IMR-90 (cell line): ENCODE measurements around the gene MAGI2. TPM values are rescaled to one million over a fixed set of nuclear protein-coding genes. Genes with fewer than 3 reads are reported as not detected.

ENCODE experiments used
- ATAC-seq: fragments of 200-7000 bp; cut with Tn5 transposase; 2 replicates; pipeline ENCODE4 v1.9.1; 2020; ENCODE audit warnings: low read depth, mild to moderate bottlenecking, moderate library complexity
- BruUV-seq: library from RNA; stranded (reverse); fragments of 400-500 nt; replicated peaks from 2 replicates; lab custom pipeline; 2021; lab: Mats Ljungman, UMichigan
- CTCF ChIA-PET: fragments of 300-600 bp; formaldehyde crosslinking; extraction: SDS; loops from one replicate; lab custom pipeline; 2021; ENCODE audit warnings: antibody characterized with exemption; lab: Yijun Ruan, JAX
- POLR2A ChIA-PET: fragments of 300-600 bp; sonication (Branson Sonifier 250); formaldehyde crosslinking; loops from one replicate; lab custom pipeline; 2022; ENCODE audit warnings: antibody characterized with exemption; ENCODE audit not compliant: unreplicated experiment; lab: Charles Lee
- DNase-seq: peaks from one replicate; pipeline ENCODE4 v3.0.0; 2013
- H2AFZ ChIP-seq: replicated peaks from 2 replicates; pipeline ENCODE3; 2013; ENCODE audit warnings: low read length, mild to moderate bottlenecking; ENCODE audit not compliant: poor library complexity
- H2AK5ac ChIP-seq: 2 replicates; pipeline ENCODE4 v1.6.1; 2013; ENCODE audit warnings: low read depth, low read length, inconsistent platforms
- H2AK9ac ChIP-seq: replicated peaks from 2 replicates; pipeline ENCODE3; 2013; ENCODE audit warnings: mild to moderate bottlenecking, low read depth, low read length, moderate library complexity; ENCODE audit not compliant: poor library complexity
- H2BK120ac ChIP-seq: 2 replicates; pipeline ENCODE4 v1.6.1; 2013; ENCODE audit warnings: low read depth, low read length, inconsistent platforms
- H2BK15ac ChIP-seq: 3 replicates; pipeline ENCODE4 v1.6.1; 2013; ENCODE audit warnings: low read depth, low read length, inconsistent platforms
- H2BK20ac ChIP-seq: 2 replicates; pipeline ENCODE4 v1.6.1; 2013; ENCODE audit warnings: low read depth, mild to moderate bottlenecking, inconsistent platforms, low read length, moderate library complexity
- H2BK5ac ChIP-seq: 2 replicates; pipeline ENCODE4 v1.6.1; 2013; ENCODE audit warnings: mild to moderate bottlenecking, low read depth, low read length, inconsistent platforms; ENCODE audit not compliant: poor library complexity, severe bottlenecking
- H3K14ac ChIP-seq: replicated peaks from 2 replicates; pipeline ENCODE4 v1.6.1; 2013; ENCODE audit warnings: low read depth, low read length, inconsistent platforms
- H3K18ac ChIP-seq: 2 replicates; pipeline ENCODE4 v1.6.1; 2013; ENCODE audit warnings: low read depth, low read length, control low read depth
- H3K23ac ChIP-seq: 2 replicates; pipeline ENCODE4 v1.6.1; 2013; ENCODE audit warnings: low read depth, low read length, inconsistent platforms
- H3K27ac ChIP-seq: 2 replicates; pipeline ENCODE4 v1.5.1; 2013; ENCODE audit warnings: mild to moderate bottlenecking, control low read depth, low read length; ENCODE audit not compliant: insufficient read depth
- H3K27me3 ChIP-seq: 2 replicates; pipeline ENCODE4 v1.6.1; 2013; ENCODE audit warnings: low read length; ENCODE audit not compliant: control insufficient read depth, insufficient read depth
- H3K36me3 ChIP-seq: 2 replicates; pipeline ENCODE4 v1.6.1; 2013; ENCODE audit warnings: low read length, mixed read lengths; ENCODE audit not compliant: control insufficient read depth, insufficient read depth
- H3K4ac ChIP-seq: 2 replicates; pipeline ENCODE4 v1.6.1; 2013; ENCODE audit warnings: low read depth, low read length, inconsistent platforms
- H3K4me1 ChIP-seq: 2 replicates; pipeline ENCODE4 v1.6.1; 2013; ENCODE audit warnings: low read length, mixed read lengths; ENCODE audit not compliant: control insufficient read depth, insufficient read depth
- H3K4me2 ChIP-seq: 2 replicates; pipeline ENCODE4 v1.6.1; 2013; ENCODE audit warnings: low read depth, mild to moderate bottlenecking, control low read depth, low read length, moderate library complexity
- H3K4me3 ChIP-seq: 2 replicates; pipeline ENCODE4 v1.5.1; 2013; ENCODE audit warnings: low read depth, mild to moderate bottlenecking, control low read depth, low read length, moderate library complexity; ENCODE audit not compliant: insufficient read depth
- H3K56ac ChIP-seq: 2 replicates; pipeline ENCODE4 v1.6.1; 2013; ENCODE audit warnings: low read length, inconsistent platforms; ENCODE audit not compliant: insufficient read depth; ENCODE audit errors: extremely low read depth
- H3K79me1 ChIP-seq, 2 experiments: 2 replicates each; pipeline ENCODE4 v1.6.1; 2013; ENCODE audit warnings: low read length in 2 of 2, inconsistent platforms in 1 of 2, low read depth in 1 of 2
- H3K9ac ChIP-seq: 2 replicates; pipeline ENCODE4 v1.6.1; 2013; ENCODE audit warnings: low read depth, low read length, control low read depth
- H3K9me1 ChIP-seq: 2 replicates; pipeline ENCODE4 v1.6.1; 2013; ENCODE audit warnings: low read length, inconsistent platforms; ENCODE audit not compliant: insufficient read depth
- H3K9me3 ChIP-seq: 2 replicates; pipeline ENCODE4 v1.6.1; 2013; ENCODE audit warnings: low read length; ENCODE audit not compliant: control insufficient read depth, insufficient read depth
- H4K20me1 ChIP-seq: 2 replicates; pipeline ENCODE4 v1.6.1; 2013; ENCODE audit warnings: low read length, inconsistent platforms; ENCODE audit not compliant: insufficient read depth
- H4K5ac ChIP-seq: 2 replicates; pipeline ENCODE4 v1.6.1; 2013; ENCODE audit warnings: mild to moderate bottlenecking, low read depth, low read length, control low read depth
- H4K8ac ChIP-seq, 2 experiments: 2 replicates each; pipeline ENCODE4 v1.6.1; 2013; ENCODE audit warnings: low read depth in 2 of 2, low read length in 2 of 2, control low read depth in 1 of 2, inconsistent platforms in 1 of 2
- H4K91ac ChIP-seq: 2 replicates; pipeline ENCODE4 v1.6.1; 2013; ENCODE audit warnings: low read depth, low read length, inconsistent platforms; ENCODE audit not compliant: insufficient read depth
- BHLHE40 ChIP-seq: fragments of 150-350 bp; IDR thresholded peaks from 2 replicates; pipeline ENCODE4 v1.6.1; 2016; ENCODE audit warnings: mild to moderate bottlenecking, low read depth, low read length
- CEBPB ChIP-seq: IDR thresholded peaks from 2 replicates; pipeline ENCODE4 v1.6.1; 2012; ENCODE audit warnings: low read depth, low read length, improper control_type of control experiment
- CHD1 ChIP-seq: IDR thresholded peaks from 2 replicates; pipeline ENCODE4 v1.6.1; 2012; ENCODE audit warnings: low read depth, low read length, improper control_type of control experiment
- ELK1 ChIP-seq: fragments of 150-350 bp; IDR thresholded peaks from 2 replicates; pipeline ENCODE4 v1.6.1; 2016; ENCODE audit warnings: low read depth, mild to moderate bottlenecking, low read length, moderate library complexity, borderline replicate concordance
- FOS ChIP-seq: fragments of 150-350 bp; IDR thresholded peaks from 2 replicates; pipeline ENCODE4 v1.6.1; 2016; ENCODE audit warnings: low read depth, low read length
- MAFK ChIP-seq: IDR thresholded peaks from 2 replicates; pipeline ENCODE4 v1.6.1; 2012; ENCODE audit warnings: low read depth, low read length, improper control_type of control experiment
- MAZ ChIP-seq: IDR thresholded peaks from 2 replicates; pipeline ENCODE4 v1.6.1; 2012; ENCODE audit warnings: low read depth, mild to moderate bottlenecking, low read length, improper control_type of control experiment, moderate library complexity, borderline replicate concordance
- MXI1 ChIP-seq: IDR thresholded peaks from 2 replicates; pipeline ENCODE4 v1.6.1; 2012; ENCODE audit warnings: low read depth, mild to moderate bottlenecking, low read length, moderate library complexity, borderline replicate concordance
- NFE2L2 ChIP-seq: fragments of 150-350 bp; IDR thresholded peaks from 2 replicates; pipeline ENCODE4 v1.6.1; 2016; ENCODE audit warnings: low read depth, mild to moderate bottlenecking, low read length
- POLR2A ChIP-seq: IDR thresholded peaks from 2 replicates; pipeline ENCODE4 v1.6.1; 2012; ENCODE audit warnings: mild to moderate bottlenecking, low read depth, low read length
- RAD21 ChIP-seq: IDR thresholded peaks from 2 replicates; pipeline ENCODE4 v1.6.1; 2012; ENCODE audit warnings: low read length, improper control_type of control experiment
- RCOR1 ChIP-seq: IDR thresholded peaks from 2 replicates; pipeline ENCODE4 v1.6.1; 2012; ENCODE audit warnings: mild to moderate bottlenecking, low read length, improper control_type of control experiment; ENCODE audit not compliant: insufficient replicate concordance
- RFX5 ChIP-seq: IDR thresholded peaks from 2 replicates; pipeline ENCODE4 v1.8.0; 2012; ENCODE audit warnings: low read depth, mild to moderate bottlenecking, low read length, moderate library complexity
- SMC3 ChIP-seq: fragments of 150-350 bp; IDR thresholded peaks from 2 replicates; pipeline ENCODE4 v1.6.1; 2016; ENCODE audit warnings: low read depth, mild to moderate bottlenecking, antibody characterized with exemption, low read length, moderate library complexity
- WGBS, 2 experiments: methylation state at CpG; one replicate each; pipeline versions ENCODE4 v1.1.5 to v1.1.7; 2013; ENCODE audit warnings: missing lambda C conversion rate in 2 of 2; ENCODE audit not compliant: insufficient read length in 1 of 2; ENCODE audit errors: extremely low coverage in 2 of 2; 5-methylcytosine and 5-hydroxymethylcytosine counted together
- dilution Hi-C: fragments of 300-500 bp; cut with HindIII; formaldehyde crosslinking; loops from one replicate; pipeline ENCODE4 v1.14.3; 2018; ENCODE audit warnings: low sequenced_read_pairs; ENCODE audit not compliant: unreplicated experiment
- in situ Hi-C: fragments of 300-500 bp; cut with MboI; formaldehyde crosslinking; loops from 3 replicates; pipeline ENCODE4 v1.14.3; 2019; ENCODE audit warnings: low sequenced_read_pairs, inconsistent platforms, mixed read lengths
- intact Hi-C: fragments of 100-400 bp; cut with micrococcal nuclease; formaldehyde crosslinking; loops from 2 replicates; pipeline ENCODE4 v1.10.0; 2022
- polyA plus RNA-seq, 3 experiments: library from polyadenylated mRNA; depleted of rRNA; stranded (reverse); fragments of >200 nt; gene quantifications; 2 replicates each; pipeline ENCODE4 v1.2.3, GENCODE V29; 2012; ENCODE audit warnings: low replicate concordance in 1 of 3
- total RNA-seq: library from RNA; depleted of rRNA; stranded (reverse); fragments of >200 nt; gene quantifications from 2 replicates; pipeline ENCODE4 v1.2.3, GENCODE V29; 2012
- TF ChIP-seq, protein P1 (sequence below): fragments of 150-350 bp; IDR thresholded peaks from 2 replicates; pipeline ENCODE4 v1.6.1; 2017; ENCODE audit warnings: mild to moderate bottlenecking, antibody characterized with exemption, low read length, low read depth
- TF ChIP-seq, protein P2 (sequence below): conservative IDR thresholded peaks from 2 replicates; pipeline ENCODE4 v1.5.1; 2012; ENCODE audit warnings: mild to moderate bottlenecking, low read depth, low read length, improper control_type of control experiment

The MAGI2 gene
- total and polyA plus RNA-seq, 2 of the 4 experiments (the other 2 are of a cell fraction): 2.5 to 17.9 TPM

DNA sequence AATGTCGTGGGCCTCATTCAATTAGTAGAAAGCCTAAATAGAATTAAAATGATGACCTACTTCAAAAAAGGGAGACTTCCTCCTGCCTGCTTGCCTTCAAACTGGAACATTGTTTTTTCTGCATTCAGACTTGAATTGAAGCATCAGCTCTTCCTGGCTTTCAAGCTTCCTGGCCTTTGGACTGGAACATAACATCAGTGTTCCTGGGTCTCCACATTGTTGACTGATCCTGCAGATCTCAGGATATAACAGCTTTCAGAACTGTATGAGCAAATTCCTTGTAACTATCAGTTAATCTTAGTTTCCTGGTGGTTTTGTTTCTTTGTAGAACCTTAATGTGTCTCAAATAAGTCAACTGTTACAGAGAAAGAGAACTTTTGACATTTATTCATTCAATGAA, 18.6 kb downstream of the MAGI2 start:
- no peak overlapping the region for H3K4me3 ChIP-seq
- POLR2A ChIA-PET: no interaction called here
- in situ Hi-C loops: no loop called here

More for the DNA sequence above, 18.6 kb downstream of the MAGI2 start:
- Histone ChIP-seq H3K56ac (no peak overlapping the region), H2BK5ac (peak overlapping the region; percentile 78), H3K36me3 (no peaks in the 10 kb centered on the region), H3K14ac (no peak overlapping the region; the same call in 1 of the 2 replicates), H4K91ac (0 out of 2 replicates have a peak overlapping the region, but pooled peaks have one; percentile 38), H3K18ac (peak overlapping the region; percentile 60; the same call in 1 of the 2 replicates), H3K9me3 (no peaks in the 10 kb centered on the region), H2BK15ac (0 out of 3 replicates have a peak overlapping the region, but pooled peaks have one; percentile 42), H2AK5ac (peak overlapping the region; percentile 29; the same call in 1 of the 2 replicates), H3K23ac (no peak overlapping the region), H2BK120ac (peak overlapping the region; percentile 30; the same call in 1 of the 2 replicates), H3K27ac (no peak overlapping the region), H4K20me1 (no peaks in the 10 kb centered on the region), H2AFZ (no peak overlapping the region), H3K27me3 (no peaks in the 10 kb centered on the region), H4K8ac (peak overlapping the region in 1 of 2 experiments; percentile 69; a peak in 2 of 4 replicates), H3K9me1 (0 out of 2 replicates have a peak, but pooled peaks cover 3% of the 10 kb centered on the region), H4K5ac (peak overlapping the region; percentile 46; the same call in 1 of the 2 replicates), H3K4ac (peak overlapping the region; percentile 64; the same call in 1 of the 2 replicates), H3K79me1 (peaks cover 35 to 46% of the 10 kb centered on the region in 2 experiments), H3K9ac (no peak overlapping the region), H2BK20ac (0 out of 2 replicates have a peak overlapping the region, but pooled peaks have one; percentile 21), H3K4me1 (peaks cover 2% of the 10 kb centered on the region; the same call in 1 of the 2 replicates), H2AK9ac (no peak overlapping the region), H3K4me2 (no peak overlapping the region)
- TF ChIP-seq MAZ (no peak), CEBPB (no peak), NFE2L2 (no peak), RCOR1 (no peak), SMC3 (no peak), POLR2A (no peak), BHLHE40 (no peak), MAFK (no peak), CHD1 (no peak), RAD21 (no peak), MXI1 (no peak), RFX5 (no peak), ELK1 (no peak), FOS (no peak)
- TF ChIP-seq, protein P1, sequence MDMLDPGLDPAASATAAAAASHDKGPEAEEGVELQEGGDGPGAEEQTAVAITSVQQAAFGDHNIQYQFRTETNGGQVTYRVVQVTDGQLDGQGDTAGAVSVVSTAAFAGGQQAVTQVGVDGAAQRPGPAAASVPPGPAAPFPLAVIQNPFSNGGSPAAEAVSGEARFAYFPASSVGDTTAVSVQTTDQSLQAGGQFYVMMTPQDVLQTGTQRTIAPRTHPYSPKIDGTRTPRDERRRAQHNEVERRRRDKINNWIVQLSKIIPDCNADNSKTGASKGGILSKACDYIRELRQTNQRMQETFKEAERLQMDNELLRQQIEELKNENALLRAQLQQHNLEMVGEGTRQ: no peak
- TF ChIP-seq, protein P2, sequence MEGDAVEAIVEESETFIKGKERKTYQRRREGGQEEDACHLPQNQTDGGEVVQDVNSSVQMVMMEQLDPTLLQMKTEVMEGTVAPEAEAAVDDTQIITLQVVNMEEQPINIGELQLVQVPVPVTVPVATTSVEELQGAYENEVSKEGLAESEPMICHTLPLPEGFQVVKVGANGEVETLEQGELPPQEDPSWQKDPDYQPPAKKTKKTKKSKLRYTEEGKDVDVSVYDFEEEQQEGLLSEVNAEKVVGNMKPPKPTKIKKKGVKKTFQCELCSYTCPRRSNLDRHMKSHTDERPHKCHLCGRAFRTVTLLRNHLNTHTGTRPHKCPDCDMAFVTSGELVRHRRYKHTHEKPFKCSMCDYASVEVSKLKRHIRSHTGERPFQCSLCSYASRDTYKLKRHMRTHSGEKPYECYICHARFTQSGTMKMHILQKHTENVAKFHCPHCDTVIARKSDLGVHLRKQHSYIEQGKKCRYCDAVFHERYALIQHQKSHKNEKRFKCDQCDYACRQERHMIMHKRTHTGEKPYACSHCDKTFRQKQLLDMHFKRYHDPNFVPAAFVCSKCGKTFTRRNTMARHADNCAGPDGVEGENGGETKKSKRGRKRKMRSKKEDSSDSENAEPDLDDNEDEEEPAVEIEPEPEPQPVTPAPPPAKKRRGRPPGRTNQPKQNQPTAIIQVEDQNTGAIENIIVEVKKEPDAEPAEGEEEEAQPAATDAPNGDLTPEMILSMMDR: no peak
- dilution Hi-C loops (no loop called here), intact Hi-C loops (no loop called here)
- no TSS peak for BruUV-seq
- no peak for DNase-seq
- CTCF ChIA-PET: no interaction called here
- no peak; the same call in 1 of the 2 replicates for ATAC-seq
- no CpG with 5 or more reads among the region's 1 CpG for WGBS, 2 experiments
